OCI-LY7 (cell line): ENCODE measurements around the gene C1GALT1.

Experiments
- CTCF ChIP-seq: fragments of 200-600 bp; sonication (generic); conservative IDR thresholded peaks from 2 replicates; pipeline ENCODE4 v1.5.1; 2014; ENCODE audit warnings: mild to moderate bottlenecking, antibody characterized with exemption, low read length, moderate library complexity, mixed read lengths
- EZH2phosphoT487 ChIP-seq: fragments of 200-600 bp; sonication (generic); IDR thresholded peaks from 2 replicates; pipeline ENCODE4 v1.6.1; 2018; ENCODE audit warnings: low read depth, borderline replicate concordance, mild to moderate bottlenecking, mixed run types, antibody characterized with exemption, low read length, moderate library complexity, mixed read lengths

DNA sequence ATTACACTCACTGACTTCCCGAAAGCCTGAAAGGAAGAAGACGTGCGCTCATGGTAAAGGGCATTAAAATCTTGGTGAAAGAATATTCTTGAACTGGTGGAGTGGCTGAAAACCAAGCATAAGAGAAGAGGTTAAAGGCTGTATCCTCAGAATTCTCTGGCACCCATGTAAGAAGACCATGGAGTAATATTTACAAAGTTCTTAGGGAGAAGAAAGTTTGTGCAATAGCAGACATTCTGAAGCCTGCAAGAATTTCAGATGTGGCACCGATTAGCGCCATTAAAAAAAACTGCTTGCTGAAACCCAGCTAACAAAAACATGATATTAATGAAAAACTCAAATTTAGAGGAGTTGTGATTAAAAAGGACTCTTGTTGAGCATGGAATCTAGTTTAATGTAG is 44.1 kb downstream of the C1GALT1 start:
- TF ChIP-seq CTCF: no peak
- TF ChIP-seq EZH2phosphoT487: no peak
